NCI-H1436 treated with DMSO at 0.1 percent for 48 hours (cell line): ENCODE data around the gene RAD51D.
"Not testable (repeated sequence)": the region's sequence is repeated elsewhere in the genome, so short reads cannot be mapped to it uniquely, and the experiment has no call there.

Experiments used
- DNase-seq: peaks from one replicate; lab custom pipeline; 2025; lab: John Stamatoyannopoulos, UW

The RAD51D gene

DNA sequence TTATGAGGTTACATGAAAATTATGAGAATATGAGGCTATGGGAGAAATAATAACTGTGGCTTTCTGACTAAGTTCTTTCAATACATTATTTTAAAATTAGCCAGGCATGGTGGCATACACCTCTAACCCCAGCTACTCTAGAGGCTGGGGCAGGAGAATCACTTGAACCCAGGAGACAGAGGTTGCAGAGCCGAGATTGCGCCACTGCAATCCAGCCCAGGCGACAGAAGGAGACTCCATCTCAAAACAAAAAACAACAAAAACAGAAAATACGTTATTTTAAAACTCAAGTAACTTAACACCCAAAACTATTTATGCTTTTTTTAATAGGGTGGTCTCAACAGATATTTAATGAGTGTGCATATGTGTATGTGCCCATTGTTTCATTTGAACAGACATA lies 53.8 kb downstream of the RAD51D start:
- DNase-seq: no peak

DNA sequence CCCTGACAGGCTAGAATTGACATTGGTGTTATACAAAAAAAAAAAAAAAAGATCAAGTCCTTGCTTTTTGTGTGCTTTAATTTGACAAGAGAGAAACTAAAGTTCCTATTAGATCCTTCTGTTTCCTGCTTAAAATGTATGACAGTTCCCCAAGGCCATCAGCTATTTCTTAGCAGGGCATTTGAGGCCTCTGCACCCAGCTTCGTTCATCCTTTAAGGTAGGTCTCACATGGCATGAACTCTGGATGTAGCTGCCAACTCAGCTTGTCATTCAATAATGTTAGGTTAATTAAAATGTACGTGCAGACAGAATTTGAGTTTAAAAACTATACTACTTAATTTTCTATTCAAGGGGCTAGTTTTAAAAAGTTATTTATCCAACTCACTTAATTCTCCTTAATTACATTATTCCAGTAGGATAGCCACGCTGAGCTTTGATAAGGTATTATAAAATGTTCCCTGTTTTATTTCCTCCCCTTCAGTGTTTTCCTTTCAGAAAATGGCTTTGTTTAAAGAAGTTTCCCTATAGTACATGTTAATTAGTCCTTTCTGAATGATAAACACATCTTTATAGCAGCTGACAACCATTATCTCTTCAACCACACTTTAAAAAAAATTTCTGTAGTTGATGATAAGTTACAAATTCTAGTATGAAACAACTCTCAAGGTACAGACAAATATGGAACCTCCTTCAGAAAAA lies 55.0 kb downstream of the RAD51D start:
- no peak for DNase-seq

DNA sequence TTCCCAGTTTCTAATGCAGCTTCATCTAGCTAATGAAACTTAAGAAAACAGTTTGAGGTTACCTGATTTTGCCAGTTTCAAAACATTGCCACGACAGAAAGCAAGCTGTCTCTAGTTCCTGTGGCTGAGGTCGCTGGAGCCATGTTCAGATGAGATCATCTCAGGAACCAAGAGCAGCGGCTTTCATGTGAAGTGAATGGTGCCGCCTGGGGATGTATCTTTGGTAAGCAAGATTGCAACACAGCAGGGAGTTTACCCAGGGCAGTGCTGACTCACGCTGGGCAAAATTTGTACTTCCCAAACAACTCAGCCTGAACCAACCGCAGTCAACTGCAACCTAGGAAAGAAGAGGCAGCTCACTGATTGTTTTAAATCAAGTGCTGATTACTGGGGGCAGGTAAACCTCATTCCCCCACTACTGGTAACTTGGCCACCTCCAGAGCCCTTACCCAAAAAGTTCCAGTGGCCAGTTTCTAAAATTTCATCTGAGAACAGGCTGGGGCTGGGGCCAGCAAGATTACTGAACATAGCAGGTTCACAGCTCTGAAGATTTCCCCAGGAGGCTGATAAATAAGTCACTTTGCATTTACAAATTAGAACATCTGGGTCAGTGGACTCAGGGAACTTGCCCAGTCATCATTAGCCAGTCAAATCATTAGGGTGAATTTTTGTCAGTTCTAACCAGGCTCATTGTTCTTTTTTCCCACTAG lies 56.0 kb downstream of the RAD51D start, which contains the start of gene RFFL:
RFFL (minus strand) TSS at position 194 of the 710 bp plus-strand sequence. CDS start 37,154 bp downstream, outside the sequence.
- DNase-seq: no peak

DNA sequence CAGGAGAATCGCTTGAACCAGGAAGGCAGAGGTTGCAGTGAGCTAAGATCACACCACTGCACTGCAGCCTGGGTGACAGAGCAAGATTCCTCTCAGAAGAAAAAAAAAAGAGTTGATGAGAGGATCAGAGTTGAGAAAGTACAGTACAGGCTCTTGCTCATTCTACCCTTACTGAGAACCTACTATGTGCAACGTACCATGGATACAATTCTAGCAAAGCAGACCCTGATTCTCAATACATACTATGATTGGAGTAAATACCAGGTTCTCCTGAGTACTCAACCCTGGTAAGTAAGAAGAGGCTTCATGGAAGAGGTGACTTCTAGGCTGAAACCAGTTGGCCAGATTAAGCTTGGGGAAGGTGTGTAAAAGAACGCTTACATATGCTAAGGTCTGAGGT lies 57.4 kb downstream of the RAD51D start:
- DNase-seq: no peak

DNA sequence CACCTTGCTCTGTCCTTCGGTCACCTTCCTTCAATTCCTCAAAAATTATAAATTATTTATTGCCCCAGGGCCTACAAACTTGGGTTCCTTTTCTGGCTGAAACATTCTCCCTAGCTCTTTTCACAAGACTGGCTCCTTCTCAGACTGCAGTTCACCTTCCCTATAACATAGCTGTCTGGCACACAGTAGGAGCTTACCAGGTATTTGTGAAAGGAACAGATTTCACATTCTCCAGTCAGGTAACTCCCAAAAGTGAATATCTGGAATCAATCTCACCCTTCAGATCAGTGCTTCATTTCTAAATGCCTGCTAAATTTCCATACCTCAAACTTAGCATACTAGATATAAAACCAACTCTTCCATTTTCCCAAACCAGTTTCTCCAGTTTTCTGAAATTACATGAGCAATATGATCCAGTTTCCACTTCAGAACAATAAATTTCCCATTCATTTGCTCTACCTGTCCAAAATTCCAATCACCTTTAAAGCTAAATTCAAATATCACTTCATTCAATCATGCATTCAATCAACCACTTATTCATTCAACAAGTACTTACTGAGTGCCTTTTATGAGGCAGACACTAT lies 62.2 kb downstream of the RAD51D start:
- DNase-seq: no peak

DNA sequence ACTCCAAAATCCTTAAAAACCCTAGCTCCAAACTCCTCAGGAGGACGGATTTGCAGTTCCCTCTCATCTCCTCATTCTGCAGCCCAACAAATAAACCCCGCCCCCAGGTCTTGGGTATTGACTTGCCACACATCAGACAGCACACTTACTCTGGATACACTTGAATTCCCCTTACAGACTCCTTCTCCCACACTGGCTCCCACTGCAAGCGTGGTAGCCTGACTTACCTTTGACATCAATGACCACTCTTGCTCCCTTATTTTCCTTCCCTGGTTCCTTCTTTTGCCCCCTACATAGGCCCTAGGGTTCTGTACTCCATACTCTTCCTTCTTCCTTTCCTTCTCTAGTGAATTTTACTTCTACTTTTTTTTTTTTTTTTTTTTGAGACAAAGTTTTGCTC lies 63.6 kb downstream of the RAD51D start:
- no peak for DNase-seq

DNA sequence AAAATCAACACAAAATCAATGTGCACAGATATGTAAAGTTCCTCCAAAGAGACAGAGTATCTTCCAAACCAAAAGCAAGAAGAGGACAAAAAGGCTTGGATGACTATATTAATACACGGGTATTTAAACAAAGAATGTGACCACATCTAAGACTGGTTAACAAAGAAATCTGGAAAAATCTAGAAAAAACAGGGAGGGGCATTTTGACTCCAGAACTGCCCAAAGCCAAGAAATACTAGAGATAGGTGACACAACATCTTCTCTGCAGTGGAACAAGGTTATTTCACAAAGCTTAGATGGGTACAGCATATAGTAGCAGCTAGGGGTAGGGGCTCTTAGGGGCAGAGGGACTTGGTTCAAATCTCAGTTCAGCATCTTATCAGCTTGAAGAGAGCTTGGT lies 66.5 kb downstream of the RAD51D start:
- no peak for DNase-seq

DNA sequence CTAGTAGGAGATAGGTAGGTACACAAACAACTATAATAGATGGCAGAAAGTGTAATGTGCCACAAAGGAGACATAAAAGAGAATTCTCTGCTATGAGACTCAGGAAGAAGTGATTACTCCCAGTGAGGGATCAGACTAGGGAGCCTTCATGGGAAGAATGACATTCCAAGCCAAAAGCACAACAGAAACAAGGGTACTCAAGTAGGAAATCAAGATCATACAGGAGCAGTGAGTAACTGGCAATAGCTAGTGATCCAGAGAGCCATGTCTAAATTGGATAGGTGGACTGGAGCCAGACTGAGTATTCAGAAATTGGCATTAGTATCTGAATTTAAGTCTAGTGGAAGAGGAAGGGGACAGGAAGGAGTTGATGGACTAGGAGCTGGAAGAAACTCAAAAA lies 66.9 kb downstream of the RAD51D start:
- no peak for DNase-seq

DNA sequence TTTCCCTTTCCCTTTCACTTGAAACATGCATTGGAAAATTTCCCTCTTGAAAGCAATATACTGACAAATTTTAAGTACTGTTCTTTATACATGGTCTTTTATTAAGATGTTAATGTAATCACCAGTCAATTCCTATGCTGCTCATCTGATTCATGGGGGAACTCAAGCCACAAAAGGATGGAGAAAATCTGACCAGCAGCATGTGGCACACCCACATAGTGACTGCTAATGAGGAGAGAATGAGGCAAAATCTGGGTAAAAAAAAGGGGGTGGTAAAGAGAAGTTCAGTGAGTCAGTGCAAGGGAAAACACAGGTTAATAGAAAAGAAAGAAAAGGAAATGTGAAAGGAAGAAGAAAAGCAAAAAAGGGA lies 67.4 kb downstream of the RAD51D start:
- no peak for DNase-seq

DNA sequence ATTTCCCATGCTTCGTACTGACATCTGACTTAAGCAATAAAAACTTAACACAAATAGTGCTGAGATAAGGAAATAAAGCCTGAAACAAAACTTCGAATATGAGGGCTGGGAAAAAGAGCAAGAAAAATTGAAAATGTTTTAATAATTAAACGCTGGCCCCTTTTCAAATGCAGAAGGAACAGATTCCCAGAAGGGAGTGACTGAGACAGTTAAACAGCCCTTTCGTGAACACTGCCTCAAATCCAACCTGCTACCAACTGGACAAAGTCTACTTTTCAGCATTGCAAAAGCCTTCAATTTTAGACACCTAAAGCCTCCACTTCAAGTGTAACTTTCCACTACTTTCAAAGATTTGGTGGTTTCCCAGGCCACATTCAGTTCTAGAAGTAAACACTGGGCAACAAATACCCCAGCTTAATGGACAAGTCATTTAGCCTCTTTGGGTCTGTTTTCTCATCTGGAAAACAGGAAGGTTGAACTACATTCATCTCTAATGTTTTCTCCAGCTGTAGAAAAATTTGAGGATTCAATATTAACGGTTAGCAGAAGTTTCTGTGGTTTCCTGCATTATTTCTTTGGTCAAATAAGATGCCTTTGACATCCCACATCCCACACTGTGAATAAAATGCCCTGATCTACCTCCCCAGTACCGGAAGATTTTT lies 68.0 kb downstream of the RAD51D start:
- DNase-seq: no peak

DNA sequence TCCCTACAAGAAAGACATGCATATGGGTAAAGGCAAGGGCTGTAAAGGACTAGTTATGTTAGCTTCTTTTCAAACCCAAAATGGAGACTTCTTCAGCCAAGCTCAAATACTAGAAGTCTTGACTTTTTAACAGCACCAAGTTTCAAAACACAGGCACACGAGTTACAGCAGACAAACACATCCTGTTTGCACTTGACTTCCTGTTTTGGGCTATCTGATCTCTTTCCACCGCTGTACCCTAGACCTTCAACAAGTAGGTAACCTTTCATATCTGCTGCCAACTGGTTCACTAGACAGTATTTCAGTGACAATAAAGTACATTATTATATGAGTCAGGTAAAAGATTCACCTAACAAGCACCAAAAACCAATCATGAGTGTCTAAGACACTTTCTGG lies 68.5 kb downstream of the RAD51D start:
- DNase-seq: no peak

DNA sequence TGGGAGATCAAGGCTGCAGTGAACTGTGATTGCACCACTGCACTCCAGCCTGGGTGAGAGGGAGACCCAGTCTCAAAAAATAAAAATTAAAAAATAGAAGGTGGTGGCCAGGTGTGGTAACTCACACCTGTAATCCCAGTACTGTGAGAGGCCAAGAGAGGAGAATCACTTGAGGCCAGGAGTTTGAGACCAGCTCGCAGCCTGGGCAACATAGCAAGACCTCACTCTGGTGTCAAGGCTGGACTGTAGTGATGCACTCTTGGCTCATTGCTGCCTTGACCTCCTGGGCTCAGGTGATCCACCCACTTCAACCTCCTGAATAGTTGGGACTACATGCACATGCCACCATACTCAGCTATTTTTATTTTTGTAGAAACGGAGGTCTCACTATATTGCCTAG lies 69.5 kb downstream of the RAD51D start:
- no peak for DNase-seq

DNA sequence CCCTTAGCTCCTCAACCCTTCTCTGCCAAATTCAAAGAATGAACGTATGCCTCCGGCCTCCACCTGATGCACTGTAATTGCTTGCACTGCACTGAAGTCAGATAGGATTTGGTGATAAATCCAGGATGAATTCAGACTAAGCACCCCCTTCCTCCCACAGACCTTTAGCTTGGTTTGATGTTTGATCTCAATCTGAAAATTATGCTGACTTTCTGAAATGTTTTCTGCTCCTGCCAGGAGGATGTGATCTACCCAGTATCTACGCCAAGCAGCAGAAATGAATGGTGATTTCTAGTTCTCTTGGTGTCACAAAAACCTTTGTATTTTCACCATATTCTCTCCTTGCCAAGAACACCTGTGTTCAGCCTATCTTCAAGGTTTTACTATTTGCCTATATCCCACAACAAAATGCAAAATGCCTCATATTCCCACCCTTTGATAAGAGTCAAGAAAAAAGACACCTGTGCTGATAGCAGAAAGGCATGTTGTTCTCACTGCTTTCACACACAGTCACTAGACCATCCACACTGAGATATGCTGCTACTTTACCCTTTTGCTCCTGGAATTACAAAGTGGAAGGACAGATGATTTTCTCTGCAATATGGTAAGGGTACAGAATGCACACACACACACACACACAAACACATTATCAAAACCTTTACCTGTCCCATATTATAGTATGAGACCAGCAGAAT lies 70.8 kb downstream of the RAD51D start:
- DNase-seq: no peak

DNA sequence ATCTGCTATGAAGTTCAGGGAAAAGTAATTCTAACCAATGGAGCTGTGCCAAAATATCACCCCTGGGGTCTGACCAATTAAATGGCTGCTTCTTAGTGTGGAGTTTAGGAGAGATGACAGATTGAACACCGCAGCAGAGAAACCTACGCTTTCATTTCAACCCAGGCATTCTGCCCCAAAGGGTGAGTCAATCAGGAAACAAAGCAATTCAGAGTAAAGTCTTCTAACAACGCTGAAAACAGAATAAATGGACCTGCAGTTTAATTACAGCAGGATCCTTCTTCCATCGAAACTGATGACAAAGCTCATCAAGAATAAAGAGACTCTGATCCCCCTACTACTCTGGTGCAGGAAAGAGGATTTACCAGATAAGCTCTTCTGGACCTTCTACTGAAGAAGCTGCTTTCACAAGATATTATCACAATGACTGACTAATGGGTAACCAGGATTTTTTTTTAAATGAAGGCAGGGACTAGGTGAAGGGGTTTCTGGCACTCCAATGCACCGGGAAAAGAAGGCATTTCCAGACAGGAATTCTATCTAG lies 72.8 kb downstream of the RAD51D start:
- DNase-seq: no peak

DNA sequence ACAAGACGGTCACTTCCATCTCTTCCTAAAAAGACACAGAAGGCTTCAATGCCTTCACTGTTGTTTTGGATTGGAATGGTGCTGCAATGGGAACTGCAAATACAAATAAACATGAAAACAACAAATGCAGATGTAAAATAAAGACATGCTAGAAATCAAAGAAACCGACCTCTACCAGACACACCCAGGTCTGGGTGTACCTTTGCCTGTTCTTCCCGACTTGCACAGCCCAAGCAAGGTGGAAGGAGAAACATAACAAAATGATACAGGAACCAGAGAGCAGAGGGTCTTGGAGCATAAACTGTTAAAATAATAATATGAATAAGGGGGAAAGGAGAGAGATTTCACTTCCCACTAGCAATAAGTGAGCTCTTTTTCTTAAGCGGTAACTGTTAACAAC lies 73.4 kb downstream of the RAD51D start:
- DNase-seq: no peak

DNA sequence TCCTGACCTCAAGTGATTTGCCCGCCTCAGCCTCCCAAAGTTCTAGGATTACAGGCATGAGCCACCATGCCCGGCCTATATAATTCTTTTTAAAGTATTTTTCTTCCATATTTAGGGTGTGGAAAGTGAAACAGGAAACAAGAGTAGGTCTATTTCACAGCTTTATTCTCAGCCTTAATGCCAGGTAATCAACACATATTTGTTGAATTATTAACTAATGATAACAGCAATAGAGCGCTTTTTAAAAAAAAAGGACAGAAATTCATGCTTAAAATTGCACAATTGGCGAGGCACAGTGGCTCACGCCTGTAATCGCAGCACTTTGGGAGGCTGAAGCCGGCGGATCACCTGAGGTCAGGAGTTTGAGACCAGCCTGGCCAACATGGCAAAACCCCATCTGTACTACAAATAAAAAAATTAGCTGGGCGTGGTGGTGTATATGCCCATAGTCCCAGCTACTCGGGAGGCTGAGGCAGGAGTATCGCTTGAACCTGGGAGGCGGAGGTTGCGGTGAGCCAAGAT lies 74.1 kb downstream of the RAD51D start:
- DNase-seq: not testable (repeated sequence)

DNA sequence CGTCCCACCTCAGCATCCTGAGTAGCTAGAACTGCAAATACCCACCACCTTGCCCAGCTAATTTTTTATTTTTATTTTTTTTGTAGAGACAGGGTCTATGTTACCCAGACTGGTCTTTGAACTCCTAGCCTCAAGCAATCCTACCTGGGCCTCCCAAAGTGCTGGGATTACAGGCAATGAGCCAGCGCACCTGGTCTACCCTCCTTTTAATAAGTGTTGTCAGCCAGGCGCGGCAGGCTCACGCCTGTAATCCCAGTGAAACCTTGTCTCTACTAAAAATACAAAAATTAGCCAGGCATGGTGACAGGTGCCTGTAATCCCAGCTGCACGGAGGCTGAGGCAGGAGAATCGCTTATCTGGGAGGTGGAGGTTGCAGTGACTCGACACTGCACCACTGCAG lies 75.5 kb downstream of the RAD51D start:
- no peak for DNase-seq
